C4-2B (cell line): Measurements from ENCODE around the gene FIGNL1.

Experiments used
- ZFX ChIP-seq: fragments of 450-650 bp; IDR thresholded peaks from 2 replicates; pipeline ENCODE4 v1.6.1; 2017
- TF ChIP-seq, protein P1 (sequence below): fragments of 450-650 bp; conservative IDR thresholded peaks from 2 replicates; pipeline ENCODE4 v1.5.1; 2017; ENCODE audit warnings: mild to moderate bottlenecking

DNA sequence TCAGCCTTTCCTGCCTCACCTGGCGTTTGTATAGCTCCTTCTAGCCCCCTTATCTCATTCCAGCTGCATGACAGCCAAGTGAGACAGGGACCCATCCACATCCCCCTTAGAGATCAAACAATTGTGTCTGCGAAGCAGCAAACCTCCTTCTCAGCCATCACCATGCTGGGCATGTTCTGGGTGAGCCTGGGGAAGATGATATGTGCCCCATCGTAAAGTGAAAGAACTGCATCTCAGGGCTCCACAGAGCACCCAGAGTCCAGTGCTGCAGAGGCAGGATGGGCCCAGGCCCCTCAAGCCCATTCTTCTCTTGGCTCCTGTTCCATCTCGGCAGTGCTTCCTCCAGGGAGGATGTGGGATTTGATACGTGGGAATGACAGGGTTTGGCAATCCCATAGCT lies 43.2 kb downstream of the FIGNL1 start:
- TF ChIP-seq, protein P1, sequence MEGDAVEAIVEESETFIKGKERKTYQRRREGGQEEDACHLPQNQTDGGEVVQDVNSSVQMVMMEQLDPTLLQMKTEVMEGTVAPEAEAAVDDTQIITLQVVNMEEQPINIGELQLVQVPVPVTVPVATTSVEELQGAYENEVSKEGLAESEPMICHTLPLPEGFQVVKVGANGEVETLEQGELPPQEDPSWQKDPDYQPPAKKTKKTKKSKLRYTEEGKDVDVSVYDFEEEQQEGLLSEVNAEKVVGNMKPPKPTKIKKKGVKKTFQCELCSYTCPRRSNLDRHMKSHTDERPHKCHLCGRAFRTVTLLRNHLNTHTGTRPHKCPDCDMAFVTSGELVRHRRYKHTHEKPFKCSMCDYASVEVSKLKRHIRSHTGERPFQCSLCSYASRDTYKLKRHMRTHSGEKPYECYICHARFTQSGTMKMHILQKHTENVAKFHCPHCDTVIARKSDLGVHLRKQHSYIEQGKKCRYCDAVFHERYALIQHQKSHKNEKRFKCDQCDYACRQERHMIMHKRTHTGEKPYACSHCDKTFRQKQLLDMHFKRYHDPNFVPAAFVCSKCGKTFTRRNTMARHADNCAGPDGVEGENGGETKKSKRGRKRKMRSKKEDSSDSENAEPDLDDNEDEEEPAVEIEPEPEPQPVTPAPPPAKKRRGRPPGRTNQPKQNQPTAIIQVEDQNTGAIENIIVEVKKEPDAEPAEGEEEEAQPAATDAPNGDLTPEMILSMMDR, result no peak
- no peak for TF ChIP-seq ZFX
